ENCODE results near the gene ARHGAP21. TPM values are rescaled to one million over a fixed set of nuclear protein-coding genes. Genes with fewer than 3 reads are reported as not detected.

ARHGAP21 gene
- total RNA-seq, 1 experiment from 2014 or later: 59.4 TPM

- no peak for DNase-seq
- no peak overlapping the region for H3K4me2 ChIP-seq (ENCODE audit: insufficient read depth, insufficient read length, low read length)
- H2BK15ac ChIP-seq (ENCODE audit: low read depth, low read length): no peak overlapping the region
- no peak overlapping the region for H2BK12ac ChIP-seq (ENCODE audit: insufficient read length, low read depth, low read length)
- H3K9me3 ChIP-seq (ENCODE audit: control insufficient read depth, low read depth, low read length): no peaks in the 10 kb centered on the region
- H3T11ph ChIP-seq (ENCODE audit: low read length): no peak overlapping the region
- no peaks in the 10 kb centered on the region for H3K4me1 ChIP-seq (ENCODE audit: insufficient read depth, low read length)
- no peak overlapping the region for H3K27ac ChIP-seq (ENCODE audit: insufficient read length, low read depth, low read length)
- H3K56ac ChIP-seq (ENCODE audit: insufficient read length, low read depth, low read length): no peak overlapping the region
- no peaks in the 10 kb centered on the region for H3K79me1 ChIP-seq (ENCODE audit: insufficient read depth, low read depth, low read length, poor library complexity, severe bottlenecking)
- H4K91ac ChIP-seq (ENCODE audit: insufficient read length, low read depth, low read length): no peak overlapping the region
- H3K79me2 ChIP-seq (ENCODE audit: insufficient read depth, low read length): no peaks in the 10 kb centered on the region
- H2AFZ ChIP-seq (ENCODE audit: low read length): no peak overlapping the region
- no peak overlapping the region for H4K8ac ChIP-seq (replicated peaks; ENCODE audit: insufficient read length, low read depth, low read length)
- H3K27ac Mint-ChIP-seq: no peak overlapping the region
- no peak overlapping the region for H4K5ac ChIP-seq (ENCODE audit: insufficient read length, low read depth, low read length)
- no peak overlapping the region for H2AK5ac ChIP-seq (ENCODE audit: insufficient read length, low read length)
- H3K18ac ChIP-seq (ENCODE audit: insufficient read length, low read depth, low read length): no peak overlapping the region
- H3K14ac ChIP-seq (ENCODE audit: insufficient read depth, low read length): no peak overlapping the region
- H2BK5ac ChIP-seq (ENCODE audit: insufficient read length, low read length): no peak overlapping the region
- no peaks in the 10 kb centered on the region for H3K27me3 ChIP-seq (ENCODE audit: insufficient read depth, low read length)
- no CpG with 5 or more reads among the region's 4 CpGs for WGBS (ENCODE audit: extremely low coverage, insufficient read length, low lambda C conversion rate)
- H3K27me3 Mint-ChIP-seq (ENCODE audit: low read depth): no peaks in the 10 kb centered on the region
- H3K4me3 Mint-ChIP-seq: no peak overlapping the region
- no peak overlapping the region for H2BK20ac ChIP-seq (ENCODE audit: low read depth, low read length, poor library complexity, severe bottlenecking)
- no peak overlapping the region for H3K4ac ChIP-seq (ENCODE audit: low read depth, low read length)
- TF ChIP-seq, protein P1, sequence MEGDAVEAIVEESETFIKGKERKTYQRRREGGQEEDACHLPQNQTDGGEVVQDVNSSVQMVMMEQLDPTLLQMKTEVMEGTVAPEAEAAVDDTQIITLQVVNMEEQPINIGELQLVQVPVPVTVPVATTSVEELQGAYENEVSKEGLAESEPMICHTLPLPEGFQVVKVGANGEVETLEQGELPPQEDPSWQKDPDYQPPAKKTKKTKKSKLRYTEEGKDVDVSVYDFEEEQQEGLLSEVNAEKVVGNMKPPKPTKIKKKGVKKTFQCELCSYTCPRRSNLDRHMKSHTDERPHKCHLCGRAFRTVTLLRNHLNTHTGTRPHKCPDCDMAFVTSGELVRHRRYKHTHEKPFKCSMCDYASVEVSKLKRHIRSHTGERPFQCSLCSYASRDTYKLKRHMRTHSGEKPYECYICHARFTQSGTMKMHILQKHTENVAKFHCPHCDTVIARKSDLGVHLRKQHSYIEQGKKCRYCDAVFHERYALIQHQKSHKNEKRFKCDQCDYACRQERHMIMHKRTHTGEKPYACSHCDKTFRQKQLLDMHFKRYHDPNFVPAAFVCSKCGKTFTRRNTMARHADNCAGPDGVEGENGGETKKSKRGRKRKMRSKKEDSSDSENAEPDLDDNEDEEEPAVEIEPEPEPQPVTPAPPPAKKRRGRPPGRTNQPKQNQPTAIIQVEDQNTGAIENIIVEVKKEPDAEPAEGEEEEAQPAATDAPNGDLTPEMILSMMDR (conservative IDR thresholded peaks at IDR 0.05): no peak
- no peaks in the 10 kb centered on the region for H3K9me3 Mint-ChIP-seq
- no peak overlapping the region for H3K9ac ChIP-seq (ENCODE audit: extremely low read depth, insufficient read length, low read length)
- no peaks in the 10 kb centered on the region for H3K4me1 Mint-ChIP-seq
- no peaks in the 10 kb centered on the region for H3K36me3 Mint-ChIP-seq (ENCODE audit: insufficient read depth in 1 of 3, low read depth in 3 of 3)
- H4K20me1 ChIP-seq (ENCODE audit: control insufficient read depth, insufficient read depth, insufficient read length): no peaks in the 10 kb centered on the region
- H2BK120ac ChIP-seq (ENCODE audit: low read depth, low read length, poor library complexity, severe bottlenecking): no peak overlapping the region
- H3K23ac ChIP-seq (ENCODE audit: insufficient read length, low read depth, low read length): no peak overlapping the region
- H3K23me2 ChIP-seq (ENCODE audit: insufficient read length, low read depth, low read length, poor library complexity, severe bottlenecking): no peaks in the 10 kb centered on the region
Measured at GRCh38 chr10:24748214-24748613, 24.5 kb upstream of the ARHGAP21 start.

All from H9 (cell line).